Neural cell (in vitro differentiated cells): Measurements from ENCODE around the gene LRRC10B. TPM values are rescaled to one million over a fixed set of nuclear protein-coding genes. Genes with fewer than 3 reads are reported as not detected.

Experiments
- H2AFZ ChIP-seq: fragments of 200-600, 300-800 bp; sonication (generic), shearing (Covaris generic); 2 replicates; pipeline ENCODE4 v1.6.0; 2014; ENCODE audit warnings: low read depth, mild to moderate bottlenecking, antibody characterized with exemption, low read length, moderate library complexity
- H3F3A ChIP-seq: fragments of 200-600 bp; shearing (Covaris generic); 2 replicates; pipeline ENCODE4 v1.6.1; 2016; ENCODE audit warnings: mild to moderate bottlenecking, moderate library complexity, mixed read lengths, antibody characterized with exemption, low read length; ENCODE audit not compliant: insufficient read depth, poor library complexity, severe bottlenecking
- H3K27ac ChIP-seq: fragments of 200-600, 300-800 bp; sonication (generic), shearing (Covaris generic); 2 replicates; pipeline ENCODE4 v1.5.1; 2014; ENCODE audit warnings: mild to moderate bottlenecking, low read length, moderate library complexity
- H3K27me3 ChIP-seq: fragments of 300-800, 200-600 bp; sonication (generic), shearing (Covaris generic); 2 replicates; pipeline ENCODE4 v1.6.0; 2014; ENCODE audit warnings: mild to moderate bottlenecking, low read depth, low read length, moderate library complexity; ENCODE audit not compliant: insufficient read depth
- H3K36me3 ChIP-seq: fragments of 300-800, 200-600 bp; sonication (generic), shearing (Covaris generic); 2 replicates; pipeline ENCODE4 v1.5.1; 2014; ENCODE audit warnings: mild to moderate bottlenecking, antibody characterized with exemption, low read length, moderate library complexity; ENCODE audit not compliant: insufficient read depth
- H3K4me2 ChIP-seq: fragments of 300-800, 200-600 bp; sonication (generic), shearing (Covaris generic); 2 replicates; pipeline ENCODE4 v1.6.0; 2014; ENCODE audit warnings: mild to moderate bottlenecking, low read length
- H3K4me3 ChIP-seq: fragments of 300-800, 200-600 bp; sonication (generic), shearing (Covaris generic); 2 replicates; pipeline ENCODE4 v1.5.1; 2014; ENCODE audit warnings: mild to moderate bottlenecking, low read length, moderate library complexity
- H3K79me2 ChIP-seq: fragments of 200-600 bp; shearing (Covaris generic); replicated peaks from 2 replicates; pipeline ENCODE4 v1.6.0; 2014; ENCODE audit warnings: mild to moderate bottlenecking, low read length, moderate library complexity; ENCODE audit not compliant: insufficient read depth
- H3K9ac ChIP-seq: fragments of 300-800, 200-600 bp; sonication (generic), shearing (Covaris generic); 2 replicates; pipeline ENCODE4 v1.6.1; 2016; ENCODE audit warnings: mild to moderate bottlenecking, low read length, mixed read lengths
- H3K9me2 ChIP-seq: fragments of 200-600 bp; shearing (Covaris generic); 2 replicates; pipeline ENCODE4 v1.6.1; 2016; ENCODE audit warnings: mild to moderate bottlenecking, low read length, mixed read lengths; ENCODE audit not compliant: insufficient read depth
- H3K9me3 ChIP-seq: fragments of 200-600, 300-800 bp; sonication (generic), shearing (Covaris generic); 2 replicates; pipeline ENCODE4 v1.6.1; 2016; ENCODE audit warnings: mild to moderate bottlenecking, mixed run types, low read length, moderate library complexity, mixed read lengths
- H4K20me1 ChIP-seq: fragments of 200-600 bp; shearing (Covaris generic); 2 replicates; pipeline ENCODE4 v1.6.1; 2016; ENCODE audit warnings: mild to moderate bottlenecking, mixed run types; ENCODE audit not compliant: insufficient read depth
- EP300 ChIP-seq: fragments of 450-650 bp; conservative IDR thresholded peaks from 2 replicates; pipeline ENCODE4 v1.6.1; 2014; ENCODE audit warnings: antibody characterized with exemption, mild to moderate bottlenecking, moderate library complexity; ENCODE audit not compliant: poor library complexity, severe bottlenecking
- EZH2 ChIP-seq: fragments of 200-600, 300-800 bp; shearing (Covaris generic), sonication (generic); IDR thresholded peaks from 2 replicates; pipeline ENCODE4 v1.6.1; 2014; ENCODE audit warnings: antibody characterized with exemption, low read length, borderline replicate concordance, mild to moderate bottlenecking; ENCODE audit not compliant: insufficient read depth, poor library complexity, severe bottlenecking
- MXI1 ChIP-seq: fragments of 450-650 bp; conservative IDR thresholded peaks from 2 replicates; pipeline ENCODE4 v1.6.1; 2014; ENCODE audit warnings: antibody characterized with exemption, mild to moderate bottlenecking; ENCODE audit not compliant: poor library complexity, severe bottlenecking
- POLR2AphosphoS5 ChIP-seq: IDR thresholded peaks from 2 replicates; pipeline ENCODE4 v1.6.1; 2012
- RAD21 ChIP-seq: fragments of 450-650 bp; conservative IDR thresholded peaks from 2 replicates; pipeline ENCODE4 v1.6.1; 2014; ENCODE audit warnings: antibody characterized with exemption, mild to moderate bottlenecking, moderate library complexity
- REST ChIP-seq: IDR thresholded peaks from 2 replicates; pipeline ENCODE4 v1.6.1; 2012; ENCODE audit warnings: borderline replicate concordance
- SMC3 ChIP-seq: fragments of 450-650 bp; conservative IDR thresholded peaks from 2 replicates; pipeline ENCODE4 v1.6.1; 2014; ENCODE audit warnings: antibody characterized with exemption, mild to moderate bottlenecking, moderate library complexity; ENCODE audit not compliant: poor library complexity
- TAF1 ChIP-seq: IDR thresholded peaks from 2 replicates; pipeline ENCODE4 v1.6.1; 2012; ENCODE audit warnings: low read depth
- polyA plus RNA-seq: library from polyadenylated mRNA; depleted of rRNA; stranded (reverse); fragments of >200 nt; gene quantifications from 2 replicates; pipeline ENCODE4 v1.2.3, GENCODE V29; 2014
- TF ChIP-seq, protein P1 (sequence below): fragments of 450-650 bp; IDR thresholded peaks from 2 replicates; pipeline ENCODE4 v1.5.1; 2014; ENCODE audit warnings: antibody characterized with exemption, mild to moderate bottlenecking, moderate library complexity; ENCODE audit not compliant: poor library complexity, severe bottlenecking

LRRC10B gene
- polyA plus RNA-seq, 1 donor from 2014 or later: 12.4 TPM

GRCh38 chr11:61512435-61512834, 3.9 kb downstream of the LRRC10B start:
- no peak overlapping the region for H3K27ac ChIP-seq
- no peaks in the 10 kb centered on the region for H3K79me2 ChIP-seq
- no peaks in the 10 kb centered on the region for H3K36me3 ChIP-seq
- no peaks in the 10 kb centered on the region for H4K20me1 ChIP-seq
- H3K27me3 ChIP-seq: no peaks in the 10 kb centered on the region
- H3K9me3 ChIP-seq: no peaks in the 10 kb centered on the region
- H2AFZ ChIP-seq: no peak overlapping the region
- TF ChIP-seq TAF1: no peak
- TF ChIP-seq EP300: no peak
- TF ChIP-seq, protein P1, sequence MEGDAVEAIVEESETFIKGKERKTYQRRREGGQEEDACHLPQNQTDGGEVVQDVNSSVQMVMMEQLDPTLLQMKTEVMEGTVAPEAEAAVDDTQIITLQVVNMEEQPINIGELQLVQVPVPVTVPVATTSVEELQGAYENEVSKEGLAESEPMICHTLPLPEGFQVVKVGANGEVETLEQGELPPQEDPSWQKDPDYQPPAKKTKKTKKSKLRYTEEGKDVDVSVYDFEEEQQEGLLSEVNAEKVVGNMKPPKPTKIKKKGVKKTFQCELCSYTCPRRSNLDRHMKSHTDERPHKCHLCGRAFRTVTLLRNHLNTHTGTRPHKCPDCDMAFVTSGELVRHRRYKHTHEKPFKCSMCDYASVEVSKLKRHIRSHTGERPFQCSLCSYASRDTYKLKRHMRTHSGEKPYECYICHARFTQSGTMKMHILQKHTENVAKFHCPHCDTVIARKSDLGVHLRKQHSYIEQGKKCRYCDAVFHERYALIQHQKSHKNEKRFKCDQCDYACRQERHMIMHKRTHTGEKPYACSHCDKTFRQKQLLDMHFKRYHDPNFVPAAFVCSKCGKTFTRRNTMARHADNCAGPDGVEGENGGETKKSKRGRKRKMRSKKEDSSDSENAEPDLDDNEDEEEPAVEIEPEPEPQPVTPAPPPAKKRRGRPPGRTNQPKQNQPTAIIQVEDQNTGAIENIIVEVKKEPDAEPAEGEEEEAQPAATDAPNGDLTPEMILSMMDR: no peak
- TF ChIP-seq SMC3: no peak
- no peak for TF ChIP-seq RAD21
- TF ChIP-seq POLR2AphosphoS5: no peak
- no peak for TF ChIP-seq EZH2
- TF ChIP-seq REST: no peak
- TF ChIP-seq MXI1: no peak
- no peaks in the 10 kb centered on the region for H3F3A ChIP-seq
- H3K9ac ChIP-seq: no peak overlapping the region
- no peaks in the 10 kb centered on the region for H3K9me2 ChIP-seq
- no peak overlapping the region for H3K4me3 ChIP-seq
- H3K4me2 ChIP-seq: no peak overlapping the region

- H2AFZ ChIP-seq: no peak overlapping the region
- TF ChIP-seq EP300 (no peak), RAD21 (no peak), POLR2AphosphoS5 (no peak), MXI1 (no peak), SMC3 (no peak), EZH2 (no peak), REST (no peak), TAF1 (no peak)
- TF ChIP-seq, protein P1: no peak
- no peak overlapping the region for H3K4me3 ChIP-seq
- H3K27me3 ChIP-seq: no peaks in the 10 kb centered on the region
- H4K20me1 ChIP-seq: no peaks in the 10 kb centered on the region
- no peaks in the 10 kb centered on the region for H3K9me3 ChIP-seq
- H3K27ac ChIP-seq: no peak overlapping the region
- H3K79me2 ChIP-seq: no peaks in the 10 kb centered on the region
- no peak overlapping the region for H3K4me2 ChIP-seq
- no peaks in the 10 kb centered on the region for H3K36me3 ChIP-seq
- H3F3A ChIP-seq: no peaks in the 10 kb centered on the region
- H3K9ac ChIP-seq: no peak overlapping the region
- H3K9me2 ChIP-seq: no peaks in the 10 kb centered on the region
Observed at GRCh38 chr11:61513143-61513765, 4.7 kb downstream of the LRRC10B start.
